H1 (cell line): ENCODE results near the gene CELSR1. TPM values are rescaled to one million over a fixed set of nuclear protein-coding genes. Genes with fewer than 3 reads are reported as not detected.
A peak's percentile ranks its signal among the peaks of the same experiment; 100 is the strongest.

Experiments
- CTCF ChIA-PET: fragments of 300-600 bp; sonication (Branson Sonifier 250); formaldehyde crosslinking; loops from one replicate; lab custom pipeline; 2021; ENCODE audit not compliant: partially characterized antibody; lab: Charles Lee
- POLR2A ChIA-PET: fragments of 300-600 bp; sonication (Branson Sonifier 250); formaldehyde crosslinking; loops from one replicate; lab custom pipeline; 2021; ENCODE audit warnings: inconsistent platforms; ENCODE audit not compliant: partially characterized antibody; lab: Charles Lee
- DNase-seq, 2 experiments: peaks; one replicate each; pipeline versions ENCODE4 v3.0.0 to v3.0.0-alpha.2; 2010 to 2022; ENCODE audit warnings: low spot score in 2 of 2, low read depth in 1 of 2, mixed read lengths in 1 of 2
- FAIRE-seq: peaks from 2 replicates; lab custom pipeline; 2011; peaks lifted over from hg19 to GRCh38; lab: Jason Lieb, UNC
- H2AFZ ChIP-seq: 2 replicates; pipeline ENCODE4 v1.8.1; 2012; ENCODE audit warnings: low read length, inconsistent platforms
- H2AK5ac ChIP-seq: 2 replicates; pipeline ENCODE4 v1.6.1; 2013; ENCODE audit warnings: low read depth, low read length
- H2BK120ac ChIP-seq: replicated peaks from 2 replicates; pipeline ENCODE3; 2013; ENCODE audit warnings: low read depth, low read length, inconsistent platforms
- H2BK12ac ChIP-seq: 2 replicates; pipeline ENCODE4 v1.6.1; 2013; ENCODE audit warnings: low read depth, low read length
- H2BK15ac ChIP-seq: 2 replicates; pipeline ENCODE4 v1.6.1; 2013; ENCODE audit warnings: low read length
- H2BK20ac ChIP-seq: 2 replicates; pipeline ENCODE4 v1.6.1; 2013; ENCODE audit warnings: low read length
- H2BK5ac ChIP-seq: 2 replicates; pipeline ENCODE4 v1.6.1; 2013; ENCODE audit warnings: low read depth, low read length
- H3K14ac ChIP-seq: 2 replicates; pipeline ENCODE4 v1.6.1; 2013; ENCODE audit warnings: inconsistent platforms; ENCODE audit not compliant: insufficient read length
- H3K18ac ChIP-seq: 2 replicates; pipeline ENCODE4 v1.6.1; 2013; ENCODE audit warnings: low read length; ENCODE audit errors: extremely low read depth
- H3K23ac ChIP-seq: 2 replicates; pipeline ENCODE4 v1.6.1; 2013; ENCODE audit warnings: inconsistent platforms; ENCODE audit not compliant: insufficient read length
- H3K23me2 ChIP-seq: 2 replicates; pipeline ENCODE4 v1.6.1; 2013; ENCODE audit warnings: low read depth, low read length
- H3K27ac ChIP-seq: 2 replicates; pipeline ENCODE4 v1.6.1; 2011; ENCODE audit warnings: low read depth, low read length, inconsistent platforms
- H3K27me3 ChIP-seq, 4 experiments: replicated peaks in 1 of 4; 1 replicate in 1 of 4; 2 replicates in 3 of 4; pipeline versions ENCODE4 v1.6.1 to v1.8.1; 2011 to 2013; ENCODE audit warnings: low read length in 3 of 4, mild to moderate bottlenecking in 3 of 4, inconsistent platforms in 2 of 4, mixed read lengths in 2 of 4, moderate library complexity in 1 of 4; ENCODE audit not compliant: control insufficient read depth in 3 of 4, insufficient read depth in 3 of 4; ENCODE audit errors: extremely low read depth in 1 of 4
- H3K36me3 ChIP-seq, 4 experiments: 2 replicates each; pipeline versions ENCODE4 v1.6.1 to v1.8.1; 2011 to 2013; ENCODE audit warnings: mild to moderate bottlenecking in 4 of 4, low read length in 3 of 4, moderate library complexity in 2 of 4, control low read depth in 1 of 4, inconsistent platforms in 1 of 4; ENCODE audit not compliant: insufficient read depth in 4 of 4, control insufficient read depth in 2 of 4
- H3K4ac ChIP-seq: replicated peaks from 2 replicates; pipeline ENCODE3; 2013; ENCODE audit warnings: low read length, low read depth, mixed read lengths, inconsistent platforms; ENCODE audit not compliant: insufficient read length
- H3K4me1 ChIP-seq, 4 experiments: replicated peaks in 1 of 4; 1 replicate in 1 of 4; 2 replicates in 3 of 4; pipeline versions ENCODE4 v1.6.1 to v1.8.1; 2011 to 2013; ENCODE audit warnings: low read length in 3 of 4, inconsistent platforms in 2 of 4, mixed read lengths in 1 of 4; ENCODE audit not compliant: insufficient read depth in 4 of 4, control insufficient read depth in 3 of 4
- H3K4me2 ChIP-seq, 2 experiments: 2 replicates each; pipeline versions ENCODE4 v1.6.1 to v1.8.1; 2011 to 2013; ENCODE audit warnings: low read depth in 2 of 2, low read length in 2 of 2, control low read depth in 1 of 2, inconsistent platforms in 1 of 2, mild to moderate bottlenecking in 1 of 2; ENCODE audit not compliant: insufficient read depth in 1 of 2
- H3K4me3 ChIP-seq, 4 experiments: fragments of 200-600, 300-600 bp in 1 of 4; sonication (generic), shearing (Covaris generic), sonication (Bioruptor Twin) in 1 of 4; 2 replicates each; pipeline versions ENCODE4 v1.5.1 to v1.8.1; 2011 to 2016; ENCODE audit warnings: low read length in 4 of 4, low read depth in 3 of 4, control low read depth in 2 of 4, inconsistent platforms in 2 of 4, mild to moderate bottlenecking in 2 of 4, mixed read lengths in 1 of 4, moderate library complexity in 1 of 4; ENCODE audit not compliant: insufficient read depth in 2 of 4; ENCODE audit errors: extremely low read depth in 1 of 4
- H3K56ac ChIP-seq: replicated peaks from 2 replicates; pipeline ENCODE3; 2013; ENCODE audit warnings: low read depth, mild to moderate bottlenecking, mixed read lengths, low read length, inconsistent platforms; ENCODE audit not compliant: insufficient read length
- H3K79me1 ChIP-seq: 2 replicates; pipeline ENCODE4 v1.6.1; 2013; ENCODE audit warnings: low read depth, low read length, control low read depth
- H3K79me2 ChIP-seq, 2 experiments: 2 replicates each; pipeline versions ENCODE4 v1.6.1 to v1.8.1; 2012 to 2013; ENCODE audit warnings: low read length in 2 of 2, mild to moderate bottlenecking in 2 of 2, inconsistent platforms in 1 of 2; ENCODE audit not compliant: insufficient read depth in 2 of 2, control insufficient read depth in 1 of 2
- H3K9ac ChIP-seq, 4 experiments: replicated peaks in 1 of 4; 1 replicate in 1 of 4; 2 replicates in 3 of 4; pipeline versions ENCODE4 v1.6.1 to v1.8.1; 2011 to 2013; ENCODE audit warnings: low read depth in 3 of 4, low read length in 3 of 4, control low read depth in 2 of 4, mild to moderate bottlenecking in 2 of 4, moderate library complexity in 2 of 4, inconsistent platforms in 1 of 4; ENCODE audit errors: extremely low read depth in 1 of 4
- H3K9me3 ChIP-seq, 2 experiments: 2 replicates each; pipeline versions ENCODE4 v1.6.1 to v1.8.1; 2012 to 2013; ENCODE audit warnings: mild to moderate bottlenecking in 2 of 2, moderate library complexity in 2 of 2, control low read depth in 1 of 2, inconsistent platforms in 1 of 2, low read depth in 1 of 2, low read length in 1 of 2, mixed read lengths in 1 of 2; ENCODE audit not compliant: insufficient read depth in 2 of 2
- H4K20me1 ChIP-seq, 2 experiments: replicated peaks in 1 of 2; 2 replicates each; pipeline versions ENCODE3 to v1.8.1; 2011 to 2013; ENCODE audit warnings: inconsistent platforms in 2 of 2, low read length in 2 of 2, mild to moderate bottlenecking in 1 of 2; ENCODE audit not compliant: insufficient read depth in 2 of 2, control insufficient read depth in 1 of 2
- H4K5ac ChIP-seq: 2 replicates; pipeline ENCODE4 v1.6.1; 2013; ENCODE audit warnings: low read length, low read depth, mixed read lengths, inconsistent platforms; ENCODE audit not compliant: insufficient read length
- H4K8ac ChIP-seq: 2 replicates; pipeline ENCODE4 v1.8.0; 2013; ENCODE audit warnings: mild to moderate bottlenecking, moderate library complexity, low read length, inconsistent platforms; ENCODE audit not compliant: insufficient read depth; ENCODE audit errors: extremely low read depth
- H4K91ac ChIP-seq: replicated peaks from 2 replicates; pipeline ENCODE3; 2013; ENCODE audit warnings: low read length, mixed read lengths, inconsistent platforms; ENCODE audit not compliant: insufficient read length
- CTBP2 ChIP-seq: IDR thresholded peaks from 2 replicates; pipeline ENCODE4 v1.7.0; 2011; ENCODE audit warnings: borderline replicate concordance, mild to moderate bottlenecking, moderate library complexity, mixed read lengths, low read length; ENCODE audit not compliant: insufficient read depth, insufficient read length
- KDM1A ChIP-seq: fragments of 200-600, 300-600 bp; sonication (generic); IDR thresholded peaks from 2 replicates; pipeline ENCODE4 v1.7.1; 2016; ENCODE audit warnings: mild to moderate bottlenecking, low read length, borderline replicate concordance
- SIX5 ChIP-seq: IDR thresholded peaks from 2 replicates; pipeline ENCODE4 v1.6.1; 2011; ENCODE audit warnings: mild to moderate bottlenecking, low read depth, low read length
- WGBS, 2 experiments: shearing (Covaris generic) in 1 of 2; methylation state at CpG; one replicate each; pipeline versions ENCODE4 v1.1.6 to v1.1.7; 2013 to 2015; ENCODE audit warnings: low lambda C conversion rate in 2 of 2, mixed read lengths in 2 of 2, inconsistent platforms in 1 of 2, low coverage in 1 of 2, missing lambda C conversion rate in 1 of 2; ENCODE audit not compliant: insufficient replicate concordance in 2 of 2, insufficient coverage in 1 of 2, insufficient read length in 1 of 2; ENCODE audit errors: extremely low coverage in 1 of 2, missing lambda C conversion rate in 1 of 2; 5-methylcytosine and 5-hydroxymethylcytosine counted together
- polyA plus RNA-seq, 7 experiments: library from polyadenylated mRNA; depleted of rRNA in 3 of 7; stranded (reverse) in 5 of 7; unstranded in 2 of 7; fragments of >200 nt in 5 of 7; fragments of 200-250 nt in 2 of 7; gene quantifications; 1 replicate in 5 of 7; 2 replicates in 1 of 7; 4 replicates in 1 of 7; pipeline versions ENCODE4 v1.2.1 to v1.2.3, GENCODE V29; 2011 to 2013; ENCODE audit warnings: missing spikeins in 2 of 7, mixed read lengths in 2 of 7
- total RNA-seq: library from RNA; stranded (reverse); fragmentation: NEBNext Ultra II Directional; extraction: Animal tissue kit (Norgen Biotek cat#: 25700); gene quantifications from 2 replicates; pipeline ENCODE4 v1.2.1, GENCODE V29; 2021

CELSR1 gene
- total and polyA plus RNA-seq, 2 of the 8 experiments (the other 6 are each of a cell fraction or from before 2014, with no cell fraction given) = 9.0 to 12.4 TPM

DNA sequence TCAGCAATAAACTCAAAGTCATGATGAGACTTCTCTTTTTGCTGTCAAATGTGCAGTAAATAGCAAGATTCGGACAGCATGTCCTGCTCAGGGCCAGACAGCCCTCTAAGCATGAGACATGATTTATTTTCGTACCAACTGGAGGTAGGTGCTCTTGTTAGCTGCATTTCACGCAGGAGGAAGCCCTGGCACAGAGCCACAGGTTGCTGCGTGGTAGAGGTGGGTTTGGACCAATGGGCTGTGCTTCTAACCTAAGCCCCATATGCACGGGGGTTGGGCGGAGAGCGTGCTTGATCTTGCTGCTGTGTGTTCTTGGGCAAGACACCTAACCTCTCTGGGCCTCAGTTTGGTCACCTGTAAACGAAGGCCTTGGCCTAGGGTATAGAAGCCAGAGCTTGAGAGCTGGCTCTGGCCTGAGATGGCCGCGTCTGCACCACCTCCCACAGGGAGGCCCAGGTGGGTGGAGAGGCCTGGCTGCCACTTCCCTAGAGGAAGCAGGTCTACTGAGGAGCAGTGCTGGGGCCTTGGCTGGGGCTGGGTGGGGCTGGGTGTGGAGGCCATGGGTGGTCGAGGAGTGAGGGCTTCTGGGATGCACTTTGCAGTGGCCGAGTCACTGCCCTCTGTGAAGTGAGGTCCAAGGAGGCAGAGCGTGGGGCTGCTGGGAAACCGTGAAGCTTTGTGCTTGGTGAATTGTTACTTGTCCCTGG is 44.3 kb upstream of the CELSR1 start:
- Histone ChIP-seq H3K23ac (no peak overlapping the region), H2BK15ac (peak overlapping the region; percentile 46; the same call in 1 of the 2 replicates), H2BK20ac (0 out of 2 replicates have a peak overlapping the region, but pooled peaks have one; percentile 43), H4K91ac (no peak overlapping the region), H3K4ac (no peak overlapping the region), H3K36me3 (no peaks in the 10 kb centered on the region), H2BK120ac (no peak overlapping the region), H3K4me1 (peaks cover 0 to 29% (median 18%) of the 10 kb centered on the region in 4 experiments; a peak in 6 of 7 replicates), H3K14ac (no peak overlapping the region), H3K4me3 (no peak overlapping the region), H4K8ac (no peak overlapping the region), H3K56ac (no peak overlapping the region), H4K5ac (no peak overlapping the region), H3K27me3 (peaks cover 0 to 11% (median 5%) of the 10 kb centered on the region in 4 experiments; a peak in 3 of 7 replicates), H2BK12ac (no peak overlapping the region), H2AFZ (no peak overlapping the region), H3K27ac (no peak overlapping the region), H3K9me3 (no peaks in the 10 kb centered on the region), H3K79me2 (peaks cover 0 to 6% of the 10 kb centered on the region in 2 experiments; a peak in 1 of 4 replicates), H3K4me2 (no peak overlapping the region), H3K9ac (no peak overlapping the region), H3K79me1 (peaks cover 16% of the 10 kb centered on the region), H3K18ac (no peak overlapping the region), H3K23me2 (peaks cover 6% of the 10 kb centered on the region; the same call in 1 of the 2 replicates), H2AK5ac (peak overlapping the region; percentile 39; the same call in 1 of the 2 replicates), H2BK5ac (peak overlapping the region; percentile 35; the same call in 1 of the 2 replicates), H4K20me1 (peaks cover 1 to 23% of the 10 kb centered on the region in 2 experiments)
- FAIRE-seq (no peak), DNase-seq (no peak)
- CTCF ChIA-PET = interaction anchor here (1.3 to 1.9 kb wide), 3 partner anchors 17 to 54 kb away, joined by 3 to 7 read pairs (median 4); no protein-coding TSS in a partner anchor
- WGBS, 2 experiments = 90% methylated on average over 12 of the region's 14 CpGs; no CpG with 5 or more reads in 1 of the 2 experiments
- POLR2A ChIA-PET = interaction anchor here (1.0 to 1.5 kb wide), 2 partner anchors 20 to 179 kb away, joined by 3 read pairs; no protein-coding TSS in a partner anchor
- no peak for TF ChIP-seq SIX5
- no peak for TF ChIP-seq CTBP2
- peak; percentile 24; the same call in 1 of the 2 replicates for TF ChIP-seq KDM1A
- TF ChIP-seq, all 59 proteins: peak for 1
